ENCODE measurements around the gene AOPEP. TPM values are rescaled to one million over a fixed set of nuclear protein-coding genes. Genes with fewer than 3 reads are reported as not detected.

The AOPEP gene
- total RNA-seq, 1 experiment from 2014 or later, result 89.5 TPM

GRCh38 chr9:94757158-94757557 lies 30.7 kb downstream of the AOPEP start:
- CTCF ChIA-PET, result no interaction called here
- no TSS peak for BruUV-seq (replicated peaks)
- intact Hi-C loops (cut with micrococcal nuclease; ENCODE audit: unreplicated experiment), result no loop called here
- no peak for TF ChIP-seq CTCF (IDR thresholded peaks at IDR 0.05; ENCODE audit: unreplicated experiment)
- Mint-ChIP-seq H3K27ac (ENCODE audit: unreplicated experiment) (no peak overlapping the region), H3K36me3 (ENCODE audit: insufficient read depth, unreplicated experiment) (peaks cover 5% of the 10 kb centered on the region), H3K4me3 (ENCODE audit: low read depth, unreplicated experiment) (no peak overlapping the region), H3K4me1 (ENCODE audit: low read depth, unreplicated experiment) (no peaks in the 10 kb centered on the region), H3K27me3 (ENCODE audit: unreplicated experiment) (no peaks in the 10 kb centered on the region), H3K9me3 (ENCODE audit: low read depth, unreplicated experiment) (no peaks in the 10 kb centered on the region)
- no peak for DNase-seq

- no peaks in the 10 kb centered on the region for H3K27me3 Mint-ChIP-seq (ENCODE audit: unreplicated experiment)
- DNase-seq, result no peak
- peaks cover 5% of the 10 kb centered on the region for H3K36me3 Mint-ChIP-seq (ENCODE audit: insufficient read depth, unreplicated experiment)
- H3K27ac Mint-ChIP-seq (ENCODE audit: unreplicated experiment), result no peak overlapping the region
- no TSS peak for BruUV-seq (replicated peaks)
- intact Hi-C loops (cut with micrococcal nuclease; ENCODE audit: unreplicated experiment), result no loop called here
- no peaks in the 10 kb centered on the region for H3K9me3 Mint-ChIP-seq (ENCODE audit: low read depth, unreplicated experiment)
- no peaks in the 10 kb centered on the region for H3K4me1 Mint-ChIP-seq (ENCODE audit: low read depth, unreplicated experiment)
- no peak for TF ChIP-seq CTCF (IDR thresholded peaks at IDR 0.05; ENCODE audit: unreplicated experiment)
- no peak overlapping the region for H3K4me3 Mint-ChIP-seq (ENCODE audit: low read depth, unreplicated experiment)
- CTCF ChIA-PET, result no interaction called here
Measured at GRCh38 chr9:94758031-94758430, 31.5 kb downstream of the AOPEP start.

- no TSS peak for BruUV-seq (replicated peaks)
- CTCF ChIA-PET, result no interaction called here
- Mint-ChIP-seq H3K27ac (ENCODE audit: unreplicated experiment) (no peak overlapping the region), H3K27me3 (ENCODE audit: unreplicated experiment) (no peaks in the 10 kb centered on the region), H3K36me3 (ENCODE audit: insufficient read depth, unreplicated experiment) (peaks cover 5% of the 10 kb centered on the region), H3K4me3 (ENCODE audit: low read depth, unreplicated experiment) (no peak overlapping the region), H3K9me3 (ENCODE audit: low read depth, unreplicated experiment) (no peaks in the 10 kb centered on the region), H3K4me1 (ENCODE audit: low read depth, unreplicated experiment) (no peaks in the 10 kb centered on the region)
- no peak for TF ChIP-seq CTCF (IDR thresholded peaks at IDR 0.05; ENCODE audit: unreplicated experiment)
- no peak for DNase-seq
- intact Hi-C loops (cut with micrococcal nuclease; ENCODE audit: unreplicated experiment), result no loop called here
Measured at GRCh38 chr9:94758880-94759279, 32.4 kb downstream of the AOPEP start.

DNA sequence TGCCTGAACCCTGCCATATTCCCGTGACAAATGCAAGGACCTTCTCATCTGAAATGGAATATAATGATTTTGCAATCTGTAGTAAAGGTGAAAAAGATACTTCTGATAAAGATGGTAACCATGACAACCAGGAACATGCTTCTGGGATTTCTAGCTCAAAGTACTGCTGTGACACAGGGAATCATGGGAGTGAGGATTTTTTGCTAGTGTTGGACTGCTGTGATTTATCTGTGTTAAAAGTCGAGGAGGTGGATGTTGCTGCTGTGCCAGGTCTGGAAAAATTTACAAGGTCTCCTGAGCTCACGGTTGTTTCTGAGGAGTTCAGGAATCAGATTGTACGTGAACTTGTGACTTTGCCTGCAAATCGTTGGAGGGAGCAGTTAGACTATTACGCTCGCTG lies 33.5 kb downstream of the AOPEP start:
- TF ChIP-seq CTCF (IDR thresholded peaks at IDR 0.05; ENCODE audit: unreplicated experiment), result no peak
- Mint-ChIP-seq H3K36me3 (ENCODE audit: insufficient read depth, unreplicated experiment) (peaks cover 5% of the 10 kb centered on the region), H3K27me3 (ENCODE audit: unreplicated experiment) (no peaks in the 10 kb centered on the region), H3K4me1 (ENCODE audit: low read depth, unreplicated experiment) (no peaks in the 10 kb centered on the region), H3K4me3 (ENCODE audit: low read depth, unreplicated experiment) (no peak overlapping the region), H3K27ac (ENCODE audit: unreplicated experiment) (no peak overlapping the region), H3K9me3 (ENCODE audit: low read depth, unreplicated experiment) (no peaks in the 10 kb centered on the region)
- BruUV-seq (replicated peaks), result no TSS peak
- CTCF ChIA-PET, result no interaction called here
- intact Hi-C loops (cut with micrococcal nuclease; ENCODE audit: unreplicated experiment), result no loop called here
- DNase-seq, result no peak

DNA sequence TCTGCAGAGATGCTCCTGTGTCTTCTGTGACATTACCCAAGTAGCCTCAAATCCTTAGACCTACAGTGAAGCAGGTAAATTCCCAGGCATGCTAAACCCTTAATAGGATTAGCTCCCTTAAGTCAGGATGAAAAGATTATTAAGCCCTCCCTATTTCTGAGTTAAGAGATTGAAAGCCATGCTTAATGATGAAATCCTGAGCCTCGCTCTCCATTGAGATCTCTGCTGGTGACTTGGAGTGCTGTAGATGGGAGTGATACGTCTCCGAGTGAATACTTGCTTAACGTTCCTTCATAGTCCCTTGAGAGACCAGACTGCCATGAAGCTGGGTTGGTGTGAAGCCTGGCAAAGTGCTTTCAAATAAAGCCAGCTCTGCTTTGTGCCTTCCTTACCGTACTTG lies 34.2 kb downstream of the AOPEP start:
- BruUV-seq (replicated peaks), result no TSS peak
- CTCF ChIA-PET, result no interaction called here
- Mint-ChIP-seq H3K27ac (ENCODE audit: unreplicated experiment) (no peak overlapping the region), H3K4me3 (ENCODE audit: low read depth, unreplicated experiment) (no peak overlapping the region), H3K27me3 (ENCODE audit: unreplicated experiment) (no peaks in the 10 kb centered on the region), H3K9me3 (ENCODE audit: low read depth, unreplicated experiment) (no peaks in the 10 kb centered on the region), H3K4me1 (ENCODE audit: low read depth, unreplicated experiment) (no peaks in the 10 kb centered on the region), H3K36me3 (ENCODE audit: insufficient read depth, unreplicated experiment) (no peaks in the 10 kb centered on the region)
- DNase-seq, result no peak
- no peak for TF ChIP-seq CTCF (IDR thresholded peaks at IDR 0.05; ENCODE audit: unreplicated experiment)
- intact Hi-C loops (cut with micrococcal nuclease; ENCODE audit: unreplicated experiment), result no loop called here
